GM18520 (cell line): ENCODE results near the gene OTOP3.

Source experiments
- ATAC-seq: cut with Tn5 transposase; IDR thresholded peaks from one replicate; pipeline ENCODE4 v1.9.1; 2021; ENCODE audit not compliant: unreplicated experiment

Gene OTOP3

GRCh38 chr17:74916851-74917199 is 18.9 kb upstream of the OTOP3 start:
- no peak for ATAC-seq

DNA sequence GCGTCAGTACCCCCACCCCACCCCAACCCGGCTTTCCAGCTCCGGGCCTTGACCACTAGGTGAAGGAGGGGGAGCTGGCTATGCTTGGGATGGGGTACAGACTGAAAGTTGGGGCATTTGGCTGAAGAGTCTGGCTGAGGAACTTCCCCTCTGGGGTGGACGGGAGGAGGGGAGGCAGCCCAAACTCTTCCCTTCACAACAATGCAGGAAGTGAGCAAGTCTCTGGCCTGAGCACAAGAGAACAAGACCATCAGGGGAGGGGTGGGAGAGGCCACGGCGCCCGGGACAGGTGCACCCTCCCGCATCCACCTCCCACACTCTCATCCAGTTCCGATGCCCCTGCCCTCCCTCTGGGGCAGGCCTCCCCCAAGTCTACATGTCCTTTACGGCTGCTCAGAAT is 18.3 kb upstream of the OTOP3 start:
- ATAC-seq: no peak

DNA sequence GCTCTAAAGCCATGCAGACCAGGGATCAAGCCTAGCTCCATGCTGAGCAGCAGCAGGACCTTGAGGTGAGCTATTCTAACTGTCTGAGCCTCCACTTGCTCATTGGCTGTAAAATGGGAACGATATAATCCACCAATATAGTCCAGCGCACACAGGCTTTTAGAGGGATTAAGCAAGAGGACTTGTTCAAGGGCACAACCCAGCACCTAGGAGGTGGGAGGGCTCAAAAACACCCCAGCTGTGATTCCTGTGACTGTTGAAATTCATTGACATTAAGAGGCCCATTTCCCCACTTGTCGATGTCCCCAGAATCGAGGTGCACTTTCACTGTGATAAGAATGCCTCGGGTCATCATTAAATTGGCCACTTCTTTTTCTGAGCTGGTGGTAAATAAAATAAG is 16.8 kb upstream of the OTOP3 start:
- no peak for ATAC-seq

DNA sequence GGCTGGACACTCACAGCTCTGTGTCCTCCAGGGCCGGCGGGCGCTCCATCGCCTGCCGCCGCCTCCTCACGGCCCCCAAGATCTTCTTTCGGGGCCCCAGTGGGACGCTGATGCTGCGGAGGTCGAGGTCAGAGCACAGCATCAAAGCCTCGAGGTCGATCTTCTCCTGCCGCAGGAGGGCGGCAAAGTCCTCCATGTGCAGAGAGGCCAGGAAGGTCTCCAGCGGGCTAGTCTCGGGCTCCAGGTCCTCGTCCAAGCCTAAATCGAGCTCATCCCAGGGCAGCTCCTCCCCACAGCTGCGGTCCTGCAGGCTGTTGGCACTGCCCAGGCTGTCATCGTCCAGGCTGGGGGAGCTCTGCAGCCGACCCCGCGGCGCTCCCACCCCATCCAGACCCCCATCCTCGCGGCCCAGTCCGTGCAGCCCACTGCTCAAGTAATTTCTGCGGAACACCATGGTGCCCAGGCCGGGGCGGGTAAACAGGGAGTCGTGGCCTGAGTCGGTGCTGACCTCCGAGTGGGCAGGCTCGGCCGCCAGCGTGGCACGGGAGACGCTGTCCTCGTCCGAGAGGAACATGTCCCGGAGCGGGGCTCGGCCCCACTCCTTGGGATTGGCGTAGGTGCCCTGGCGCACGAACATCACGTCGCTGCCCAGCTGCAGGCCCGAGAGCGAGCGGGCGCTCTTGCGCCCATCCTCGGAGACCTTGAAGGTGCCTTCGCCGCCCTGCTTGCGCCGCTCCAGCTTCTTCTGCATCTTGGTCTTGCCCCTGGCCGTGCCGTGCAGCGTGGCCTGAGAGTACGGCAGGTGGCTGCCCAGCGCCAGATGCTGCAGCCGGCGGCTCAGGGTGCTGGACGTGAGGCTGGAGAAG is 16.0 kb upstream of the OTOP3 start:
- ATAC-seq: no peak

- ATAC-seq: no peak
Measured at GRCh38 chr17:74920306-74920620, 15.4 kb upstream of the OTOP3 start.

- ATAC-seq: no peak
Measured at GRCh38 chr17:74920642-74921025, 15.1 kb upstream of the OTOP3 start.

DNA sequence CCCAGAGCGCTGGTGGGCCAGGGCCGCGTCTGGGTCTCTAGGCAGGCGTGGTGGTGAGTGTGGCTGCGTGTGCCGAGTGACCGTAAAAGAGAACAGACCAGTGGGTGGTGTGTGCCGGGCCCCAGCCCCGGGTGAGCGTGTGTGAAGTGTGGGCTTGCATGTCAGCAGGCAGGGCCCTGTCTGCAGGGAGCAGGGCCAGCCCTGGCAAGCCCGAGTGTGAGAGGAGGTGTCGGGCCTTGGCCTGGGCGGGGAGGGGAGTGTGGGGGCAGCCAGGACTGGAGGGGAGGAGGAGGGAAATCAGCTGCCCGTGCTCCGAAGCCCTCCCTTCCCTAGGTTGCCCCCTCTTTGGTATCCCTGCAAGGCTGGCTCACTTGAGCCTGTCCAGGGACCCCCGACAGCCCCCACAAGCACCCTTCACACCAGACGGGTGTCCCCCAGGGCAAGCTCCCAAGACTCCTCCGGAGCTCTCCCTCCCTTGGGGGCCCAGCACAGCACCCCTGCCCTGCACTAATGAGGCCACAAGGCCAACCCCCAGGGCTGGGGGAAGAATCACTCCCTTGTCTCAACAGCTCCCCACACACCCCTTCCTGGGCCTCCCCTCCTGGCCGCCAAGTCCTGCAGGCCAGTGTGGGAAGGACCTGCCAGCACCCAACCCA is 14.5 kb upstream of the OTOP3 start:
- no peak for ATAC-seq

GRCh38 chr17:74921769-74922168 is 13.9 kb upstream of the OTOP3 start:
- no peak for ATAC-seq

DNA sequence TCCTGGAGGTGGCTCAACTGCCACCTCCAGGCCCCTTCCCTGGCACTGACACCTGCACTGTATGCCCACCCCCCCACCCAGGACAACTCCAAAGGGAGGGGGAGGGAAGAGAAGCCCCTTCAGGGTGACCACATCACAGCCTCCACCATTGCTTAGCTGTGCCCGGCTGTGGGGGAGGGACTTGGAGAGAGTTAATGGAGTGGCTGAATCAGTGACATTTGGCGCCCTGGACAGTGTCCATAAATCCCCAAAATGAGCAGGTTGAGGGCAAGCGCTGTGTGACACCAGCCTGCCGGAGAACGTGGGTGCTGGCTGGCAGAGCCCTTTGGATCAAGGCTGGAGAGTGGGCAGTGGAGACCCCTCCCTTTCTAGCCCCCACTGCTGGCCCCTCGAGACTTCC is 13.5 kb upstream of the OTOP3 start:
- ATAC-seq: no peak

- ATAC-seq: no peak
Measured at GRCh38 chr17:74922694-74923537, 12.8 kb upstream of the OTOP3 start, which contains the start of gene USH1G. TSS of gene USH1G (minus strand) at chr17:74923255. CDS start at chr17:74923073, 182 bp downstream.

GRCh38 chr17:74923538-74924249 is 12.0 kb upstream of the OTOP3 start:
- no peak for ATAC-seq

DNA sequence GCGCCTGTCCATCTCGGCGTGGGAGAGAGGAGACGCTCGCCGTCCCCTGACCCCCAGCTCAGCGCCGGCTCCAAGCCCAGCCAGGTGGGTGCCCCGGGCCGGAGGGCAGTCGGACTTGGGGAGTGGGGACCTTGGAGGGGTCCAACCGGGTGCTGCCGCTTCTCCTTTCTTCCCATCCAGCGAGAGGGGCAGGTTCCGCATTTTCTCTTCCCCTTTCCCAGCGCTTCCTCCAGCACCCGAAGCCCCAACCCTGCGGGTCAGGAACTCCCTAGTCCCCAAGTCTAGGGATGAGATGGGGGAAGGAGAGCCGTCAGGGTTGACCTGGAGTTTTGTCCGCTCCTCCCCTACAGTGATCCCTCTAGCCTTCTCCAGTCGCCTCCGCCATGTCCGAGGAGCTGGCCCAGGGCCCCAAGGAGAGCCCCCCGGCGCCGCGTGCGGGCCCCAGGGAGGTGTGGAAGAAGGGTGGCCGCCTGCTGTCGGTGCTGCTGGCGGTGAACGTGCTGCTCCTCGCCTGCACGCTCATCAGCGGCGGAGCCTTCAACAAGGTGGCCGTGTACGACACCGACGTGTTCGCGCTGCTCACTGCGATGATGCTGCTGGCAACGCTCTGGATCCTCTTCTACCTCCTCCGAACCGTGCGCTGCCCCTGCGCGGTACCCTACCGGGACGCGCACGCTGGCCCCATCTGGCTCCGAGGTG is 11.3 kb upstream of the OTOP3 start, which contains the start of gene OTOP2:
Gene OTOP2 (plus strand): TSS at position 24 of the 699 bp plus-strand sequence. CDS start 360 bp downstream, at position 384.
- ATAC-seq: no peak

DNA sequence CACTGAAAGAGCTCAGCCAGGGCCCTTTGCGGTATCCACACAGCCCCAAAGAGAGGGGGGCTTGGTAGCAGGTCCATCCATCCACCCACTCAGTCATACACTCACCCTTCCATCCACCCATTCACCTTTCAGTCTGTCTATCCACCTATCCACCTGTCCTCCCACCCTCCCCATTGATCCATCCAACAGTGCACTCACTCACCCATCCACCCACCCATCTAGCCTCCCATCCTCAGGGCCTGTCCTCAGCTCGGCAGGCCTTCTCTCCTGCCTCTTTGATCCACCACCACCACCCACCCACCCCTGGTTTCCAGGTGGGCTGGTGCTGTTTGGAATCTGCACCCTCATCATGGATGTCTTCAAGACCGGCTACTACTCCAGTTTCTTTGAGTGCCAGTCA is 10.5 kb upstream of the OTOP3 start:
- ATAC-seq: no peak

GRCh38 chr17:74928786-74929185 is 6.9 kb upstream of the OTOP3 start:
- no peak for ATAC-seq

DNA sequence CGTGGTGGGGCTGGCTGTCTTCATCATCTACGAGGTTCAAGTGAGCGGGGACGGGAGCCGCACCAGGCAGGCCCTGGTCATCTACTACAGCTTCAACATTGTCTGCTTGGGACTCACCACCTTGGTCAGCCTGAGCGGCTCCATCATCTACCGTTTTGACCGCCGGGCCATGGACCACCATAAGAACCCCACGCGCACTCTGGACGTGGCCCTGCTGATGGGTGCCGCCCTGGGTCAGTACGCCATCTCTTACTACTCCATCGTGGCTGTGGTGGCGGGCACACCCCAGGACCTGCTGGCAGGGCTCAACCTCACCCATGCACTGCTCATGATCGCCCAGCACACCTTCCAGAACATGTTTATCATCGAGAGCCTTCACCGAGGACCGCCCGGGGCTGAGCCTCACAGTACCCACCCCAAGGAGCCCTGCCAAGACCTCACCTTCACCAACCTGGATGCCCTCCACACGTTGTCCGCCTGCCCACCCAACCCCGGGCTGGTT is 5.1 kb upstream of the OTOP3 start:
- no peak for ATAC-seq

- ATAC-seq: no peak
Measured at GRCh38 chr17:74935048-74935447, 650 bp upstream of the OTOP3 start.

DNA sequence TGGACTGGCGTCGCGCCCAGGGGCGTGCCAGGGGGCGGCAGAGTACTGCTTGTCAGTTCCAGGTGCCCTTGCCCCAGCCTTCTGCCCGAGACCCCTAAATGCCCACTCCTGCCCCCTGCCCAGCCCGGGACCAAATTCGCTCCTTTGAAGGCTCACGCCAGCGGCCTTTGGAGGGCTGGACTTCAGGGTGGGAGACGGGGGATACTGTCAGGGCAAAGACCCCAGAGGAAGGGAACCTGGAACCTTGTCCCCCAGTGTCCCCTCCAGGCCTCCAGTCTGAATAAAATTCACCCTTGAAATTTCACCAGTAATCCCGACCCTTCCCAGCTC is 737 bp downstream of the OTOP3 start:
- ATAC-seq: no peak

DNA sequence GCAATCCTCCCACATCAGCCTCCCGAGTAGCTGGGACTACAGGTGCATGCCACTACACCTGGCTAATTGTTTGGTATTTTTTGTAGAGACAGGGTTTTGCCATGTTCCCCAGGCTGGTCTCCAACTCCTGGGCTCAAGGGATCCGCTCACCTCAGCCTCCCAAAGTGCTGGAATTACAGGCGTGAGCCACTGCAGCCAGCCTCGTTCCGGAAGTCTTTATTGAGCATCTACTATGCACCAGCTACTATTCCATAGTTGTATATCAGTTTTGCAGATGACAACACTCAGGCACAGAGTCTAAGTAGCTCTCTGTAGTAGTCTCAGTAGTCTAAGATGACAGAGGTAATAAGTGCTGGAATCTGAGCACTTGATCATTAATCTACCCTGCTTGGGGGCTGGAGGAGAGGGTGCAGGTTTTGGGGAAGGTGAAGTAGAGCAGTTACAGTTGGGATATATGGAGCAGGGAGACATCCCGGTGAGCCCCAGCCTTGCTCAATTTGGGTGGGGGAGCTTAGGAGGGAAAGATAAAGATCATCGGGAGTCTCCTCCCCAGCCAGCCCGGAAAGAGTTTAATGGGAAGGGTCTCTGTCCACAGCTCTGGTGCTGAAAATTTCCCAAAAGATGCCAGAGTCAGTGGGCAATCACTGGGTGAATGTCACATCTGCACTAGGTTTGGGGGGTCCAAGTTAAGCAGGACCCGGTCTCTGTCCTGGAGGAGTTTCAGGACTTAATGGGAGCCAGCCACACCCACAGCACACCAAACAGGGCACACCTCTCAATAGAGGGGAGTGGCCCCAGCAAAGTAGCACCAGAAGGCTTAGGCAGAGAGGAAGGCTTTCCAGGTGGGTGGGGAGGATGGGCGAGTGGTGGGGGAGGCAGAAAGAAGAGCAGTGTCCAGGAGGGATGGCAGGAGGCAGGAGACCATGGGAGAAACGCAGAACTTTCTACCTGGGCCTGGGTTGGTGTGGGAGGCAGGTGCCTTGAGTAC is 1.7 kb downstream of the OTOP3 start:
- ATAC-seq: no peak
